GM12878 (cell line): ENCODE results near the gene PRKAG2. TPM values are rescaled to one million over a fixed set of nuclear protein-coding genes. Genes with fewer than 3 reads are reported as not detected.

Experiments used
- ATAC-seq: fragments of 200-7000 bp; cut with Tn5 transposase; 3 replicates; pipeline ENCODE4 v1.9.1; 2020; ENCODE audit warnings: mild to moderate bottlenecking, moderate library complexity
- BruUV-seq: library from RNA; stranded (reverse); fragments of 400-500 nt; replicated peaks from 2 replicates; lab custom pipeline; 2021; lab: Mats Ljungman, UMichigan
- CTCF ChIA-PET: fragments of 300-600 bp; sonication (Branson Sonifier 250); formaldehyde crosslinking; extraction: SDS; loops from one replicate; lab custom pipeline; 2021; ENCODE audit warnings: inconsistent platforms; lab: Yijun Ruan, JAX
- POLR2A ChIA-PET: fragments of 350-600 bp; formaldehyde crosslinking; extraction: SDS; loops from one replicate; lab custom pipeline; 2021; ENCODE audit warnings: inconsistent platforms; lab: Charles Lee
- RAD21 ChIA-PET: fragments of 300-600 bp; sonication (Branson Sonifier 250); formaldehyde crosslinking; loops from one replicate; lab custom pipeline; 2023; ENCODE audit warnings: antibody characterized with exemption; ENCODE audit not compliant: unreplicated experiment; lab: Charles Lee
- SMC1A ChIA-PET: fragments of 300-600 bp; sonication (Branson Sonifier 250); formaldehyde crosslinking; loops from one replicate; lab custom pipeline; 2023; ENCODE audit not compliant: unreplicated experiment, uncharacterized antibody; lab: Charles Lee
- DNase-seq: peaks from one replicate; pipeline ENCODE4 v3.0.0-alpha.2; 2011; ENCODE audit warnings: low read depth, low spot score
- FAIRE-seq: peaks from 3 replicates; lab custom pipeline; 2011; peaks lifted over from hg19 to GRCh38; lab: Jason Lieb, UNC
- H2AFZ ChIP-seq: 2 replicates; pipeline ENCODE4 v1.6.0; 2011; ENCODE audit warnings: low read depth, low read length, control low read depth; ENCODE audit not compliant: control insufficient read depth
- H3K27ac ChIP-seq: 2 replicates; pipeline ENCODE4 v1.5.1; 2011; ENCODE audit warnings: control low read depth; ENCODE audit not compliant: control insufficient read depth, insufficient read depth
- H3K27me3 ChIP-seq, 2 experiments: replicated peaks in 1 of 2; 2 replicates each; pipeline versions ENCODE4 v1.6.0 to v1.6.1; 2011; ENCODE audit warnings: low read length in 1 of 2; ENCODE audit not compliant: control insufficient read depth in 2 of 2, insufficient read depth in 2 of 2
- H3K36me3 ChIP-seq, 2 experiments: 2 replicates each; pipeline ENCODE4 v1.5.1; 2011; ENCODE audit warnings: low read length in 1 of 2; ENCODE audit not compliant: control insufficient read depth in 2 of 2, insufficient read depth in 2 of 2
- H3K4me1 ChIP-seq: 2 replicates; pipeline ENCODE4 v1.6.1; 2011; ENCODE audit warnings: mild to moderate bottlenecking, low read length, moderate library complexity, mixed read lengths; ENCODE audit not compliant: control insufficient read depth, insufficient read depth
- H3K4me2 ChIP-seq: 2 replicates; pipeline ENCODE4 v1.6.0; 2011; ENCODE audit warnings: control low read depth; ENCODE audit not compliant: control insufficient read depth, insufficient read depth
- H3K4me3 ChIP-seq: fragments of 200-600 bp; sonication (generic); 2 replicates; pipeline ENCODE4 v1.5.1; 2016
- H3K79me2 ChIP-seq: 2 replicates; pipeline ENCODE4 v1.6.0; 2011; ENCODE audit warnings: low read length; ENCODE audit not compliant: control insufficient read depth, insufficient read depth
- H3K9ac ChIP-seq: 2 replicates; pipeline ENCODE4 v1.8.0; 2011; ENCODE audit warnings: low read length, control low read depth, mixed read lengths; ENCODE audit not compliant: control insufficient read depth, insufficient read depth
- H3K9me3 ChIP-seq: replicated peaks from 3 replicates; pipeline ENCODE4 v1.5.1; 2011; ENCODE audit warnings: mild to moderate bottlenecking, low read length; ENCODE audit not compliant: control insufficient read depth, insufficient read depth
- H4K20me1 ChIP-seq: 2 replicates; pipeline ENCODE4 v1.6.0; 2011; ENCODE audit not compliant: control insufficient read depth, insufficient read depth
- CHD1 ChIP-seq: IDR thresholded peaks from 2 replicates; pipeline ENCODE4 v1.6.1; 2012; ENCODE audit warnings: low read depth, low read length, improper control_type of control experiment
- CHD2 ChIP-seq: IDR thresholded peaks from 2 replicates; pipeline ENCODE4 v1.6.1; 2011; ENCODE audit warnings: low read depth, low read length, improper control_type of control experiment, borderline replicate concordance
- EZH2 ChIP-seq: IDR thresholded peaks from 2 replicates; pipeline ENCODE4 v1.6.1; 2012; ENCODE audit warnings: low read depth, mild to moderate bottlenecking, control low read depth, inconsistent platforms, low read length, borderline replicate concordance; ENCODE audit not compliant: control insufficient read depth
- FOXK2 ChIP-seq: fragments of 450-650 bp; IDR thresholded peaks from 2 replicates; pipeline ENCODE4 v1.6.1; 2017; ENCODE audit warnings: mild to moderate bottlenecking, moderate library complexity
- MTA3 ChIP-seq: IDR thresholded peaks from 2 replicates; pipeline ENCODE4 v1.6.1; 2012; ENCODE audit warnings: low read length, inconsistent platforms, borderline replicate concordance
- MYC ChIP-seq: IDR thresholded peaks from 2 replicates; pipeline ENCODE4 v1.6.1; 2011; ENCODE audit warnings: mild to moderate bottlenecking, low read length, moderate library complexity, inconsistent platforms; ENCODE audit not compliant: insufficient read depth, insufficient replicate concordance, insufficient read length, severe bottlenecking
- NFXL1 ChIP-seq: fragments of 450-650 bp; IDR thresholded peaks from 2 replicates; pipeline ENCODE4 v1.6.1; 2017; ENCODE audit warnings: antibody characterized with exemption, mild to moderate bottlenecking, borderline replicate concordance
- NFYA ChIP-seq: IDR thresholded peaks from 2 replicates; pipeline ENCODE4 v1.6.1; 2011; ENCODE audit warnings: low read depth, mild to moderate bottlenecking, low read length, improper control_type of control experiment, borderline replicate concordance
- RCOR1 ChIP-seq: conservative IDR thresholded peaks from 2 replicates; pipeline ENCODE4 v1.6.1; 2012; ENCODE audit warnings: low read depth, low read length, improper control_type of control experiment
- RELA ChIP-seq: fragments of 450-650 bp; IDR thresholded peaks from 2 replicates; pipeline ENCODE4 v1.8.0; 2014; ENCODE audit warnings: borderline replicate concordance; ENCODE audit not compliant: partially characterized antibody
- SMC3 ChIP-seq: IDR thresholded peaks from 2 replicates; pipeline ENCODE4 v1.6.1; 2011; ENCODE audit warnings: low read length, improper control_type of control experiment, borderline replicate concordance
- WGBS: methylation state at CpG from one replicate; pipeline ENCODE4 v1.1.6; 2016; ENCODE audit warnings: low lambda C conversion rate; ENCODE audit not compliant: insufficient replicate concordance, insufficient coverage; ENCODE audit errors: missing lambda C conversion rate; 5-methylcytosine and 5-hydroxymethylcytosine counted together
- in situ Hi-C: fragments of 300-500 bp; cut with MboI; formaldehyde crosslinking; loops from 9 replicates; pipeline ENCODE4 v1.14.3; 2018; ENCODE audit warnings: mixed read lengths
- intact Hi-C: fragments of 100-400 bp; cut with micrococcal nuclease; formaldehyde crosslinking; loops from one replicate; pipeline ENCODE4 v1.14.2; 2022; ENCODE audit not compliant: unreplicated experiment
- polyA plus RNA-seq, 11 experiments: library from polyadenylated mRNA; depleted of rRNA in 4 of 11; unstranded in 6 of 11; stranded (reverse) in 5 of 11; fragments of >200 nt; fragmentation: Nextera tagmentation in 4 of 11; fragmentation: Illumina TruSeq in 1 of 11; extraction: Ambion mirVana in 4 of 11; extraction: Trizol in 1 of 11; gene quantifications; 1 replicate in 1 of 11; 2 replicates in 10 of 11; pipeline versions ENCODE4 v1.2.1 to v1.2.3, GENCODE V29; 2011 to 2016; ENCODE audit warnings: inconsistent platforms in 2 of 11, missing spikeins in 2 of 11, low read depth in 1 of 11
- total RNA-seq, 4 experiments: library from RNA; depleted of rRNA in 3 of 4; stranded (reverse); fragments of >200 nt in 3 of 4; fragmentation: Illumina TruSeq in 1 of 4; extraction: Trizol in 1 of 4; gene quantifications; 2 replicates each; pipeline versions ENCODE4 v1.2.1 to v1.2.3, GENCODE V29; 2013 to 2021
- TF ChIP-seq, protein P1 (sequence below): IDR thresholded peaks from 2 replicates; pipeline ENCODE4 v1.6.1; 2012; ENCODE audit warnings: low read depth, low read length, improper control_type of control experiment
- TF ChIP-seq, protein P2 (sequence below): fragments of 450-650 bp; IDR thresholded peaks from 2 replicates; pipeline ENCODE4 v1.6.1; 2016; ENCODE audit warnings: mild to moderate bottlenecking
- TF ChIP-seq, protein P3 (sequence below): fragments of 150-350 bp; IDR thresholded peaks from 2 replicates; pipeline ENCODE4 v1.6.1; 2014; ENCODE audit warnings: mild to moderate bottlenecking, low read depth, low read length

The PRKAG2 gene
- total and polyA plus RNA-seq, 10 of the 15 experiments (the other 5 are each of a cell fraction or from before 2014, with no cell fraction given): 3.4 to 8.9 (median 6.8) TPM

DNA sequence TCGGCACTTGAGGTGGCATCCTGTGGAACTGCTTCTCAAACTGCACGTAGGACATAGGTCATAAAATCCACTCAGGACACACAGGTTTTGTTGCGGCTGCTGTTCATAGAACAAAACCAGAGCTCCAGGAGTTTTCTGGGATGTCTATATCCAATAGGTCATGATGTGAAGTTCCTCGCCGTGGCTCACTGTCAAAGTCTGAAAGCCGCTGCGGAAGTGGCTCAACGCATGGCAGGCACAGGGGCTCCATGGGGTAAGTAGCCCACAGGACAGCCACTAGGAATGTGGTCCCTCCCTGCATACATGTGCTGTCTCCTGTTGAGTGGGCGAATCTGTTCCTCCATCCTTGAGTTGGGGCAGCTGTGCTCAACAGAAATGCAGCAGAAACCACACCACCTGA lies 72.2 kb downstream of the PRKAG2 start (continued):
- TF ChIP-seq, protein P1, sequence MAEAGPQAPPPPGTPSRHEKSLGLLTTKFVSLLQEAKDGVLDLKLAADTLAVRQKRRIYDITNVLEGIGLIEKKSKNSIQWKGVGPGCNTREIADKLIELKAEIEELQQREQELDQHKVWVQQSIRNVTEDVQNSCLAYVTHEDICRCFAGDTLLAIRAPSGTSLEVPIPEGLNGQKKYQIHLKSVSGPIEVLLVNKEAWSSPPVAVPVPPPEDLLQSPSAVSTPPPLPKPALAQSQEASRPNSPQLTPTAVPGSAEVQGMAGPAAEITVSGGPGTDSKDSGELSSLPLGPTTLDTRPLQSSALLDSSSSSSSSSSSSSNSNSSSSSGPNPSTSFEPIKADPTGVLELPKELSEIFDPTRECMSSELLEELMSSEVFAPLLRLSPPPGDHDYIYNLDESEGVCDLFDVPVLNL: no peak
- no peak for TF ChIP-seq RELA

DNA sequence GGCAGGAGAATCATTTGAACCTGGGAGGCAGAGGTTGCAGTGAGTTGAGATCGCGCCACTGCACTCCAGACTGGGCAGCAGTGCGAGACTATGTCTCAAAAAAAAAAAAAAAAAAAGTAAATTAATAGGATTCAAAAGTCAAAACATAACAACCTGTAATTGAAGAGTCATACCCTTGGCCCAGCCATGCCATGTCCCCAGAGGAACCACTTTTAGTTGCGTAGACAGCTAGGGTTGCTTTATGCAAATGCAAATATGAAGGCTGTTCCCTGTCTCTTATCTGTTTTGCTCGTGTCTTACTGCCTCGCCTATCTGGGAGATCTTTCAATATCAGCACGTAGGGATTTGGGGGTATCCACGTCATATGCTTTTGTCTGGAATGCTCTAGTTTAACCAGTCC lies 73.1 kb downstream of the PRKAG2 start:
- H3K4me2 ChIP-seq: no peak overlapping the region
- 37% methylated on average over 8 of the region's 8 CpGs for WGBS
- SMC1A ChIA-PET: no interaction called here
- no peak for FAIRE-seq
- H3K4me1 ChIP-seq: no peaks in the 10 kb centered on the region
- in situ Hi-C loops: no loop called here
- intact Hi-C loops: no loop called here
- H3K4me3 ChIP-seq: no peak overlapping the region
- no peak for TF ChIP-seq SMC3
- H4K20me1 ChIP-seq: no peaks in the 10 kb centered on the region
- H3K9me3 ChIP-seq: no peaks in the 10 kb centered on the region
- no peak for ATAC-seq
- CTCF ChIA-PET: no interaction called here
- H3K27me3 ChIP-seq: no peaks in the 10 kb centered on the region; a peak in 2 of 4 replicates
- H3K36me3 ChIP-seq: no peaks in the 10 kb centered on the region
- no peak overlapping the region for H3K9ac ChIP-seq
- no peaks in the 10 kb centered on the region for H3K79me2 ChIP-seq
- no TSS peak for BruUV-seq
- no peak overlapping the region for H3K27ac ChIP-seq
- no peak overlapping the region for H2AFZ ChIP-seq
- no peak for DNase-seq
- RAD21 ChIA-PET: no interaction called here
- POLR2A ChIA-PET: no interaction called here

DNA sequence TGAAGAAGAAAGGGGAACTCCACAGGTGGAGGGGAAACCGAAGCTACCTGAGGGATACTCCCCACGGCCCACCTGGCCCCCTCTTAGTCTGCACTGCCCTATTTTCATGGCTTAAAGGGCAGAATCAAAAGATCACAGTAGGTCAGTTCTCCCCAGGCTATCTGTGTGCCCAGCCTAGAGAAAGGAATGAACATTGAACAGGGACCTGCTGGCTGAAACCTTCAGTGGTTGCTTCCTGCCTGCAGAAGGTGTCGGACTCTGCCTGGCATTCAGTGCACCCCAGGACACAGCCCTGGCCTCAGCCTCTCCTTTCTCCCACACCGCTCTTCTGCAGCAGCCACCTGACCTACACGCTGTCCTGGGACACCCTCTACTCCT lies 74.5 kb downstream of the PRKAG2 start:
- no peaks in the 10 kb centered on the region for H3K4me1 ChIP-seq
- SMC1A ChIA-PET: no interaction called here
- no peaks in the 10 kb centered on the region for H3K79me2 ChIP-seq
- FAIRE-seq (no peak), DNase-seq (no peak), ATAC-seq (no peak)
- no peak overlapping the region for H2AFZ ChIP-seq
- in situ Hi-C loops: no loop called here
- RAD21 ChIA-PET: no interaction called here
- H3K4me3 ChIP-seq: no peak overlapping the region
- CTCF ChIA-PET: no interaction called here
- H4K20me1 ChIP-seq: no peaks in the 10 kb centered on the region
- H3K27me3 ChIP-seq: no peaks in the 10 kb centered on the region; a peak in 2 of 4 replicates
- intact Hi-C loops: no loop called here
- no peaks in the 10 kb centered on the region for H3K36me3 ChIP-seq
- H3K9me3 ChIP-seq: no peaks in the 10 kb centered on the region
- H3K9ac ChIP-seq: no peak overlapping the region
- WGBS: 61% methylated on average over 5 of the region's 5 CpGs
- no TSS peak for BruUV-seq
- POLR2A ChIA-PET: no interaction called here
- no peak overlapping the region for H3K4me2 ChIP-seq
- H3K27ac ChIP-seq: no peak overlapping the region
- no peak for TF ChIP-seq CHD2
- TF ChIP-seq EZH2: no peak
- TF ChIP-seq MYC: no peak
- TF ChIP-seq CHD1: no peak
- no peak for TF ChIP-seq NFYA
- no peak for TF ChIP-seq NFXL1
- TF ChIP-seq, protein P2, sequence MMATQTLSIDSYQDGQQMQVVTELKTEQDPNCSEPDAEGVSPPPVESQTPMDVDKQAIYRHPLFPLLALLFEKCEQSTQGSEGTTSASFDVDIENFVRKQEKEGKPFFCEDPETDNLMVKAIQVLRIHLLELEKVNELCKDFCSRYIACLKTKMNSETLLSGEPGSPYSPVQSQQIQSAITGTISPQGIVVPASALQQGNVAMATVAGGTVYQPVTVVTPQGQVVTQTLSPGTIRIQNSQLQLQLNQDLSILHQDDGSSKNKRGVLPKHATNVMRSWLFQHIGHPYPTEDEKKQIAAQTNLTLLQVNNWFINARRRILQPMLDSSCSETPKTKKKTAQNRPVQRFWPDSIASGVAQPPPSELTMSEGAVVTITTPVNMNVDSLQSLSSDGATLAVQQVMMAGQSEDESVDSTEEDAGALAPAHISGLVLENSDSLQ: no peak
- TF ChIP-seq, protein P3, sequence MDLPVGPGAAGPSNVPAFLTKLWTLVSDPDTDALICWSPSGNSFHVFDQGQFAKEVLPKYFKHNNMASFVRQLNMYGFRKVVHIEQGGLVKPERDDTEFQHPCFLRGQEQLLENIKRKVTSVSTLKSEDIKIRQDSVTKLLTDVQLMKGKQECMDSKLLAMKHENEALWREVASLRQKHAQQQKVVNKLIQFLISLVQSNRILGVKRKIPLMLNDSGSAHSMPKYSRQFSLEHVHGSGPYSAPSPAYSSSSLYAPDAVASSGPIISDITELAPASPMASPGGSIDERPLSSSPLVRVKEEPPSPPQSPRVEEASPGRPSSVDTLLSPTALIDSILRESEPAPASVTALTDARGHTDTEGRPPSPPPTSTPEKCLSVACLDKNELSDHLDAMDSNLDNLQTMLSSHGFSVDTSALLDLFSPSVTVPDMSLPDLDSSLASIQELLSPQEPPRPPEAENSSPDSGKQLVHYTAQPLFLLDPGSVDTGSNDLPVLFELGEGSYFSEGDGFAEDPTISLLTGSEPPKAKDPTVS: no peak
- TF ChIP-seq RCOR1: no peak
- no peak for TF ChIP-seq MTA3
- TF ChIP-seq FOXK2: no peak
